Activated CD4-positive, alpha-beta T cell treated with anti-CD3 and anti-CD28 coated beads for 4 hours (primary cell): ENCODE data around the gene PRSS2.

Experiments
- DNase-seq, 2 donors: peaks; one replicate each; pipeline ENCODE4 v3.0.0-alpha.2; 2020

PRSS2 gene

DNA sequence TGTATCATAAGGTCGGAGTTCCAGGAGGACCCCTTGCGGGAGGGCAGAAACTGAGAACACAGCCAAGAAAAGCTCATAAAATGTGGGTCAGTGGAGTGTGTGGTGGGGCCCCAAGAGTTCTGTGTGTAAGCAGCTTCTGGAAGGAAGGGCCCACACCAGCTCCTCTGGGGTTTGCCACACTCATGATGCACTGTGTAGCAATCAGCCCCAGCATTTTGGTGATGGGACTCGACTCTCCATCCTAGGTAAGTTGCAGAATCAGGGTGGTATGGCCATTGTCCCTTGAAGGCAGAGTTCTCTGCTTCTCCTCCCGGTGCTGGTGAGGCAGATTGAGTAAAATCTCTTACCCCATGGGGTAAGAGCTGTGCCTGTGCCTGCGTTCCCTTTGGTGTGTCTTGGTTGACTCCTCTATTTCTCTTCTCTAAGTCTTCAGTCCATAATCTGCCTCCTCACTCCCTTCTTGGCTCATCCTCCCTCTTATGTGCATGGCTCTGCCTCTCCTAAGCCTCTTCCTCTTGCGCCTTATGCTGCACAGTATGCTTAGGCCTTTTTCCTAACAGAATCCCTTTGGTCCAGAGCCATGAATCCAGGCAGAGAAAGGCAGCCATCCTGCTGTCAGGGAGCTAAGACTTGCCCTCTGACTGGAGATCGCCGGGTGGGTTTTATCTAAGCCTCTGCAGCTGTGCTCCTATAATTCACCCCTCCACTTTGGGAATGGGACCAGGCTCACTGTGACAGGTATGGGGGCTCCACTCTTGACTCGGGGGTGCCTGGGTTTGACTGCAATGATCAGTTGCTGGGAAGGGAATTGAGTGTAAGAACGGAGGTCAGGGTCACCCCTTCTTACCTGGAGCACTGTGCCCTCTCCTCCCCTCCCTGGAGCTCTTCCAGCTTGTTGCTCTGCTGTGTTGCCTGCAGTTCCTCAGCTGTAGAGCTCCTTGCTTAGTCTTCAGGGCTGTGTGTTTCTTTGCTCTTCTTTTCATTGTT lies 17.8 kb downstream of the PRSS2 start:
- DNase-seq = peak in 1 of 2 donors; percentile 7

DNA sequence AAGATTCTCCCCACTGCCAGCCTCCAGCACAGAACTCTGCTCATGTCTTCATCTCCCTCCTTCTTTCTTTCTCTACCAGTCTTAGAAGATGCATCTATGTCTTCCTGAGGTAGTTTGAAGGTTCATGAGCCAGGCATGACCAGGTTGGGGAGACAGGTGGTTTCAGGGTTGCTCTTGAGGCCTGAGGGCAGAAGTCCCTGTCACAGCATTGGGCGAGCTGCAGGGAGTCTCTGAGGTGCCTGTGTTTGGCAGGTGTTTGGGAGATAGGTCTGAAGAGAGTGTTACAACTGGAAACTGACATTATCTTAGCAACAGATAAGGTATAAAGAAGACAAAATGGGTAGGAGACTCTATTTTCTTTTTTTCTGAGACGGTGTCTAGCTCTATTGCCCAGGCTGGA lies 18.7 kb downstream of the PRSS2 start:
- DNase-seq = no peak

DNA sequence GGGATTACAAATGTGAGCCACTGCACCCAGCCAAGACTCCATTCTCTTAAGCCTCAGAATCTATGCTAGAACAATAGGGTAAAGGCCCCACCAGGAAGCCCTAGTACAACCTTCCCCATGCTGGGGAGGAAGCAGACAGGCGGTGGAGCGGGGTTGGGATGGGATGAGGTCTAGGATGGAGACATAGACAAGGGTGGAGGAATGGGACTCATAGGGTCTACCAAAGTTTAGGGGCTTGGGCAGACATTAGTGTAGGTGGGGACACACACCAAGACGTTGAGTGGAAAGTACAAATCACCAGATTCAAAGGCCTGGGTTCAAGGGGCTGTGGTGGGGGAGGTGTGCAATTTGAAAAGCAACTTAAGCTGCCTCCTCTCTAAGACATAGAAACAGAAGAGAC lies 19.3 kb downstream of the PRSS2 start:
- no peak for DNase-seq

DNA sequence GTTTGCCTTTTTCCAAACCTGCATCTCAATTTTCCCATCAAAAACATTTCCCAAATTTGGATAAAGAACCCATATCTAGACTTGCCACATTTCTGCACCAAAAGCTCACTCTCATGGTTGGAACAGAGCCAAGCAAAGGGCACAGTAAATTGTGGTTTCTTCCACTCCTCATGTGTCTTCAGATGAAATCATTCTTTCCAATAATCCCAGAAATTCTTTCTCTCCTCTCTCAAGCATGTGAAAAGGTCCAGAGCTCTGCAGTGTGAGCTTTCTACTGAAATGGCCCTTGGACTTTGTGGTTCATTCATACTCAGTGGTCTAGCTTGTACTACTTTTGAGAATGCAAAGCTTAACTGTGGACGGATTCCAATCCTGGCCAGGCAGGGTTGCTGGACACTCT lies 19.8 kb downstream of the PRSS2 start:
- no peak for DNase-seq

DNA sequence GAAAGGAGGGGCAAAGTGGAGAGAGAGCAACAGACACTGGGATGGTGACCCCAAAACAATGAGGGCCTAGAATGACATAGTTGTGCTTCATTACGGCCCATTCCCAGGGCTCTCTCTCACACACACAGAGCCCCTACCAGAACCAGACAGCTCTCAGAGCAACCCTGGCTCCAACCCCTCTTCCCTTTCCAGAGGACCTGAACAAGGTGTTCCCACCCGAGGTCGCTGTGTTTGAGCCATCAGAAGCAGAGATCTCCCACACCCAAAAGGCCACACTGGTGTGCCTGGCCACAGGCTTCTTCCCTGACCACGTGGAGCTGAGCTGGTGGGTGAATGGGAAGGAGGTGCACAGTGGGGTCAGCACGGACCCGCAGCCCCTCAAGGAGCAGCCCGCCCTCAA lies 20.7 kb downstream of the PRSS2 start:
- DNase-seq = no peak

DNA sequence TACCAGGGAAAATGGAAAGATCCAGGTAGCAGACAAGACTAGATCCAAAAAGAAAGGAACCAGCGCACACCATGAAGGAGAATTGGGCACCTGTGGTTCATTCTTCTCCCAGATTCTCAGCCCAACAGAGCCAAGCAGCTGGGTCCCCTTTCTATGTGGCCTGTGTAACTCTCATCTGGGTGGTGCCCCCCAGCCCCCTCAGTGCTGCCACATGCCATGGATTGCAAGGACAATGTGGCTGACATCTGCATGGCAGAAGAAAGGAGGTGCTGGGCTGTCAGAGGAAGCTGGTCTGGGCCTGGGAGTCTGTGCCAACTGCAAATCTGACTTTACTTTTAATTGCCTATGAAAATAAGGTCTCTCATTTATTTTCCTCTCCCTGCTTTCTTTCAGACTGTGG lies 21.4 kb downstream of the PRSS2 start:
- no peak for DNase-seq

DNA sequence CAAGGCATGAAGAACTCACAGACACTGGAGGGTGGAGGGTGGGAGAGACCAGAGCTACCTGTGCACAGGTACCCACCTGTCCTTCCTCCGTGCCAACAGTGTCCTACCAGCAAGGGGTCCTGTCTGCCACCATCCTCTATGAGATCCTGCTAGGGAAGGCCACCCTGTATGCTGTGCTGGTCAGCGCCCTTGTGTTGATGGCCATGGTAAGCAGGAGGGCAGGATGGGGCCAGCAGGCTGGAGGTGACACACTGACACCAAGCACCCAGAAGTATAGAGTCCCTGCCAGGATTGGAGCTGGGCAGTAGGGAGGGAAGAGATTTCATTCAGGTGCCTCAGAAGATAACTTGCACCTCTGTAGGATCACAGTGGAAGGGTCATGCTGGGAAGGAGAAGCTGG lies 21.8 kb downstream of the PRSS2 start:
- no peak for DNase-seq

DNA sequence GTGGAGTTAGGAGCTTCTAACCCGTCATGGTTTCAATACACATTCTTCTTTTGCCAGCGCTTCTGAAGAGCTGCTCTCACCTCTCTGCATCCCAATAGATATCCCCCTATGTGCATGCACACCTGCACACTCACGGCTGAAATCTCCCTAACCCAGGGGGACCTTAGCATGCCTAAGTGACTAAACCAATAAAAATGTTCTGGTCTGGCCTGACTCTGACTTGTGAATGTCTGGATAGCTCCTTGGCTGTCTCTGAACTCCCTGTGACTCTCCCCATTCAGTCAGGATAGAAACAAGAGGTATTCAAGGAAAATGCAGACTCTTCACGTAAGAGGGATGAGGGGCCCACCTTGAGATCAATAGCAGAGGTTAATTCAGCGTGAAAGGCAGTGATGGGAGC lies 22.4 kb downstream of the PRSS2 start:
- no peak for DNase-seq

DNA sequence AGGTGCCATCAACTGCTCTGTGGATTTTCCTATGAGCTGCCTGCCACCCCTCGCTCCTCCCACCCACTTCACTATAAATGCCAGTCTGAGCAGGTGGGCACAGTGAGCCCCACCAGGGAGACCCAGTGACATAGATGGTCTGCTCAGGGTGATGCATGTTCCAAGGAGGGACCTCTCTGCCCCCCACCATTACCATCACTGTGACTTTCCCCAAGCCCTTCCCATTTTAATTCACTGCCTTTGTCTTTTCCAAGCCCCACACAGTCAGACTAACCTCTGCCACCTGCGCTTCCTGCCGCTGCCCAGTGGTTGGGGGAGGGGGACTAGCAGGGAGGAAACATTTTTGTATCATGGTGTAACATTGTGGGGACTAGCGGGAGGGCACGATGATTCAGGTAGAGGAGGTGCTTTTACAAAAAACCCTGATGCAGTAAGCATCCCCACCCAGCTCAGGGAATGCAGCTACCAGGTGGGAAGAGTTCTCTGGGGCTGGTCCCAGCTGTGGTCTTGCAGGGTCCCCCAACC lies 24.6 kb downstream of the PRSS2 start:
- peak; percentile 68 to 78 for DNase-seq

DNA sequence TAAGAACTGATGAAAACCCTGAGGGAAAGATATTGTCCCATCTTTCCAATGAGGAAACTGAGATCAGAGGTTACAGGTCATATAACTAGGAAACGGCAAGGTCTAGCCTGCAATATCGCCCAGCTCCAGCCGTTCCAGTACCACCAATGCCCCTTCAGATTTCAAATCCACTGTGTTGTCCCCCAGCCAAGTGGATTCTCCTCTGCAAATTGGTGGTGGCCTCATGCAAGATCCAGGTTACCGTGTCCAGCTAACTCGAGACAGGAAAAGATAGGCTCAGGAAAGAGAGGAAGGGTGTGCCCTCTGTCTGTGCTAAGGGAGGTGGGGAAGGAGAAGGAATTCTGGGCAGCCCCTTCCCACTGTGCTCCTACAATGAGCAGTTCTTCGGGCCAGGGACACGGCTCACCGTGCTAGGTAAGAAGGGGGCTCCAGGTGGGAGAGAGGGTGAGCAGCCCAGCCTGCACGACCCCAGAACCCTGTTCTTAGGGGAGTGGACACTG lies 25.3 kb downstream of the PRSS2 start:
- no peak for DNase-seq

DNA sequence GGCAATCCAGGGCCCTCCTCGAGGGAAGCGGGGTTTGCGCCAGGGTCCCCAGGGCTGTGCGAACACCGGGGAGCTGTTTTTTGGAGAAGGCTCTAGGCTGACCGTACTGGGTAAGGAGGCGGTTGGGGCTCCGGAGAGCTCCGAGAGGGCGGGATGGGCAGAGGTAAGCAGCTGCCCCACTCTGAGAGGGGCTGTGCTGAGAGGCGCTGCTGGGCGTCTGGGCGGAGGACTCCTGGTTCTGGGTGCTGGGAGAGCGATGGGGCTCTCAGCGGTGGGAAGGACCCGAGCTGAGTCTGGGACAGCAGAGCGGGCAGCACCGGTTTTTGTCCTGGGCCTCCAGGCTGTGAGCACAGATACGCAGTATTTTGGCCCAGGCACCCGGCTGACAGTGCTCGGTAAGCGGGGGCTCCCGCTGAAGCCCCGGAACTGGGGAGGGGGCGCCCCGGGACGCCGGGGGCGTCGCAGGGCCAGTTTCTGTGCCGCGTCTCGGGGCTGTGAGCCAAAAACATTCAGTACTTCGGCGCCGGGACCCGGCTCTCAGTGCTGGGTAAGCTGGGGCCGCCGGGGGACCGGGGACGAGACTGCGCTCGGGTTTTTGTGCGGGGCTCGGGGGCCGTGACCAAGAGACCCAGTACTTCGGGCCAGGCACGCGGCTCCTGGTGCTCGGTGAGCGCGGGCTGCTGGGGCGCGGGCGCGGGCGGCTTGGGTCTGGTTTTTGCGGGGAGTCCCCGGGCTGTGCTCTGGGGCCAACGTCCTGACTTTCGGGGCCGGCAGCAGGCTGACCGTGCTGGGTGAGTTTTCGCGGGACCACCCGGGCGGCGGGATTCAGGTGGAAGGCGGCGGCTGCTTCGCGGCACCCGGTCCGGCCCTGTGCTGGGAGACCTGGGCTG lies 26.0 kb downstream of the PRSS2 start:
- DNase-seq = no peak

DNA sequence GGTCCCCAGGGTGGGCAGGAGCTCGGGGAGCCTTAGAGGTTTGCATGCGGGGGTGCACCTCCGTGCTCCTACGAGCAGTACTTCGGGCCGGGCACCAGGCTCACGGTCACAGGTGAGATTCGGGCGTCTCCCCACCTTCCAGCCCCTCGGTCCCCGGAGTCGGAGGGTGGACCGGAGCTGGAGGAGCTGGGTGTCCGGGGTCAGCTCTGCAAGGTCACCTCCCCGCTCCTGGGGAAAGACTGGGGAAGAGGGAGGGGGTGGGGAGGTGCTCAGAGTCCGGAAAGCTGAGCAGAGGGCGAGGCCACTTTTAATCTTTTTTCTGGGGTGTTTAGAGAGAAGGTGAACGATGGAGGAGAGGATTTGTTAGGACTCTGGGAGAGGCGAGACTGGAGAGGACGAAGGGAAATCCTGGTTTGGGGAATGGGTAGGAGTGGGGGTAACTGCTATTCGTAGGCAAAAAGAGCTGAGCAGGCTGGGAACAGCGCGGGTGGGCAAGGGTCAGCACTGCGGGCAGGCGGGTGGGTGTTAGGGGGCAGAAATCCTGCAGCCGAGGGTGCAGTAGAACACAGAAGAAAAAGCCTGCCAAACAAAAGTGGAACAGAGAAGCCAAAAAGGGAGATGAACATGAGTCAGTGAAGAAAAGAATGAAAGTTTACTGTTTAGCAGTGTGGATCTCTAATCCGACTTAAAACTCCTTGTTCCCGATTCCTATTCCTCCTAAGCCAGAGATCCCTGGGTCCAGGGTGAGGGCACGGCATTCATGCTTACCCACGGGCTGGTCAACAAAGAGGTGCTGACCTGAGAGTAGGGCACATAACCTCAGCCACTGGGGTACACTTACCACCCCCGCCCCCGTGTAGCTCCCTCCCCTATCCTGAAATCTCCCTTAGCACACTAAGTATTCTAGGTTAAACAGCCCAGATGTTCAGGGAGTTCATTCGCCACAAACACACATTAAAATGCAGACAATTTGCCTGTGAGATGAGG lies 26.9 kb downstream of the PRSS2 start:
- no peak for DNase-seq

DNA sequence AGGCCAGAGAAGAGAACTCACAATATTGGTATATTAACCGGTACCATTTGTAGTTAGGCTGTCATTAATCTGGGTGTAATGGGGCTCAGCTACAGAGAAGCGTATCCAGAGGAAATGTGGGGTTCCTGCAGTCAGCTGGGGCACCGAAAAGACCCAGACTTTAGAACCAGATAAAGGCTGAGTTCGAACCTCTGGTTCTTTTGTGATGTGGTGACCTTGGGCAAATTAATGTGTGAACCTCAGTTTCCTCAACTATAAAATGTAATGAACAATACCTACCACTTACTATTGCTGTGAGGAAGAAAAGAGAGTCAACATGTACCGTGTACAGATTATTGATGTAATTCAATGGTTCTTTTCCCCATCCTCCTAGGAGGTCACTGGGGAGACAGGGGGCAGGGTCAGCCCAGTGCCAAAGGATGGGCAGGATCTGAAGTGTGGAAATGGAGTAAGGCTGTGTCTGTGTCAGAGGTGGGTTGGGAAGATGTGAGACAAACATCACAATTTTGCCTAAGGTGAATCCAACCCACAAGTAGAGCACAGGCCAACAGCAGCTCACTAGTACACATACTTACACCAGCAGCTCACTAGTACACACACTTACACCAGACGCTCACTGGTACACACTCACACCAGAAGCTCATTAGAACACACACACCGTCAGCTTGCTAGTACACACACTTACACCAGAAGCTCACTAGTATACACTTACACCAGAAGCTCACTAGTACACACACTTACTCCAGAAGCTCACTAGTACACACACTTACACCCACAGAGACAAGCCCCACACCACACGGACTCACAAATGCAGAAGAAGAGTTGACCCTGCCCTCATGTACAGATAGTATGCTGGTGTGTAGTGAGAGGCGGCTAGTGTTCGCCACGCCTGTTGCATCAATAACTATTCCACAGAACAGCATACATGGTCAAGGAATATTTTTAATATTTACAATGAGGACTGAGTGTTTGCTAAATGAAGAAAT lies 28.0 kb downstream of the PRSS2 start:
- no peak for DNase-seq

DNA sequence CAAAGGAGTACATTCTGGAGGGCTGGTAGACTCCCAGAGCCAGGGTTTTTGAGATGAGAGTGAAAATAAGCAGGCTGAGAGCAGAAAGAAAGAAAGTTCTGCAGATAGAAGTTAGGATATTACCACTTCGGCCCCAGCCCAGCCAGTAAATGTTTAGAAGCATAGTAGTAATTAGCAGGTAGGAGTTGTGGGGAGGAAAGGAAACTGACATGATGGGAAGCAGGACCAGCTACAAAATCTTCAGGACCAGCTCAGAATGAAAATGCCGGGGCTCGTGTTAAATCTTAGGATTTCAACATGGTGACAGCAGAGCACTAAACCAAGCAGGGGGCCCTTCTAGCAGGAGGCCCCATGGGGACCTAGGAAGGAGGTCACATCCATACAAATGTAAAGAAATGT lies 28.7 kb downstream of the PRSS2 start:
- no peak for DNase-seq

DNA sequence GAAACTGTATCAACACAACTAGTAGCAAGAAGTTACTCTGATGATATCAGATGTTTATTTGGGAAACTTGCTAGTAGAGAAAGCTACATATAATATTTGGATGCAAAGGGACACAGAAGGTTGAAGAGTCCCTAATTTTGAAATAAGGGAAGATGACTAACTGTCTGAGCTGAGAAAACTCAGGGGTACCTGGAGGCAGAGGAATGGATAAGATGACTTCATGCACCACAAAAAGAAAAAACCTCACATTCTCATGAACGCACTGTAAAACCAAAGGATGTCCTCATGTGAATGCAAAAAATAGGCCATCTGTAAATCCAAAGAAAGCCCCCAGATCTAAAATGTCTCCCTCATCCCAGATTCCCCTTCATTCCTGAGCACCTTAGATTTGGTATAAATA lies 29.3 kb downstream of the PRSS2 start:
- no peak for DNase-seq

DNA sequence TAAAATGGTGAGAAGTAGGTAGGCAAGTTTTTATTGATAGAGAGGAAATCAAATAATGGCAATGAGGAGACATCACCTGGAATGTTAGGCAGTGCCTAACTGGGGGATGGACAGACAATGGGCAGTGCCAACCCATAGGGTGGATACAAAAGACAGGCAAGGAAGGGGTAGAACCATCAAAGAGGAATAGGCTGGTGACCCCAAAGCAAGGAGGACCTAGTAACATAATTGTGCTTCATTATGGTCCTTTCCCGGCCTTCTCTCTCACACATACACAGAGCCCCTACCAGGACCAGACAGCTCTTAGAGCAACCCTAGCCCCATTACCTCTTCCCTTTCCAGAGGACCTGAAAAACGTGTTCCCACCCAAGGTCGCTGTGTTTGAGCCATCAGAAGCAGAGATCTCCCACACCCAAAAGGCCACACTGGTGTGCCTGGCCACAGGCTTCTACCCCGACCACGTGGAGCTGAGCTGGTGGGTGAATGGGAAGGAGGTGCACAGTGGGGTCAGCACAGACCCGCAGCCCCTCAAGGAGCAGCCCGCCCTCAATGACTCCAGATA lies 30.0 kb downstream of the PRSS2 start:
- no peak for DNase-seq

DNA sequence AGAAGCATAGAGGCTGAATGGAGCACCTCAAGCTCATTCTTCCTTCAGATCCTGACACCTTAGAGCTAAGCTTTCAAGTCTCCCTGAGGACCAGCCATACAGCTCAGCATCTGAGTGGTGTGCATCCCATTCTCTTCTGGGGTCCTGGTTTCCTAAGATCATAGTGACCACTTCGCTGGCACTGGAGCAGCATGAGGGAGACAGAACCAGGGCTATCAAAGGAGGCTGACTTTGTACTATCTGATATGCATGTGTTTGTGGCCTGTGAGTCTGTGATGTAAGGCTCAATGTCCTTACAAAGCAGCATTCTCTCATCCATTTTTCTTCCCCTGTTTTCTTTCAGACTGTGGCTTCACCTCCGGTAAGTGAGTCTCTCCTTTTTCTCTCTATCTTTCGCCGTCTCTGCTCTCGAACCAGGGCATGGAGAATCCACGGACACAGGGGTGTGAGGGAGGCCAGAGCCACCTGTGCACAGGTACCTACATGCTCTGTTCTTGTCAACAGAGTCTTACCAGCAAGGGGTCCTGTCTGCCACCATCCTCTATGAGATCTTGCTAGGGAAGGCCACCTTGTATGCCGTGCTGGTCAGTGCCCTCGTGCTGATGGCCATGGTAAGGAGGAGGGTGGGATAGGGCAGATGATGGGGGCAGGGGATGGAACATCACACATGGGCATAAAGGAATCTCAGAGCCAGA lies 31.0 kb downstream of the PRSS2 start:
- DNase-seq = no peak

DNA sequence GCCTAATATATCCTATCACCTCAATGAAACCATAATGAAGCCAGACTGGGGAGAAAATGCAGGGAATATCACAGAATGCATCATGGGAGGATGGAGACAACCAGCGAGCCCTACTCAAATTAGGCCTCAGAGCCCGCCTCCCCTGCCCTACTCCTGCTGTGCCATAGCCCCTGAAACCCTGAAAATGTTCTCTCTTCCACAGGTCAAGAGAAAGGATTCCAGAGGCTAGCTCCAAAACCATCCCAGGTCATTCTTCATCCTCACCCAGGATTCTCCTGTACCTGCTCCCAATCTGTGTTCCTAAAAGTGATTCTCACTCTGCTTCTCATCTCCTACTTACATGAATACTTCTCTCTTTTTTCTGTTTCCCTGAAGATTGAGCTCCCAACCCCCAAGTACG lies 31.5 kb downstream of the PRSS2 start:
- no peak for DNase-seq

DNA sequence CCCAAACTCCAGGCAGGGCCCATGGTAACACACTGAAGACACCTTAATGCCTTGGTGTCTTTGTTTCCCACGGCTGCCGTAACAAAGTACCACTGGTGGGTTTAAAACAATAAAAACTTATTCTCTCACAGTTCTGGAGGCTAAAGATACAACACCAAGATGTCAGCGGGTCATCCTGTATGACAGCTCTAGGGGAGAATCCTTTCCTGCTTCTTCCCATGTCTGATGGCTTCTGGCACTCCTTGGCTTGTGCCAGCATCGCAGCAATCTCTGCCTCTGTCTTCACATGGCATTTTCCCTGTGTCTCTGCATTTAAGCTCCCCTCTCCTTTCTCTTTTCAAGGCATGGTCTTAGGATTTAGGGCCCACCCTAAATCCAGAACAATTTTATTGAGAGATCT lies 33.1 kb downstream of the PRSS2 start:
- no peak for DNase-seq

DNA sequence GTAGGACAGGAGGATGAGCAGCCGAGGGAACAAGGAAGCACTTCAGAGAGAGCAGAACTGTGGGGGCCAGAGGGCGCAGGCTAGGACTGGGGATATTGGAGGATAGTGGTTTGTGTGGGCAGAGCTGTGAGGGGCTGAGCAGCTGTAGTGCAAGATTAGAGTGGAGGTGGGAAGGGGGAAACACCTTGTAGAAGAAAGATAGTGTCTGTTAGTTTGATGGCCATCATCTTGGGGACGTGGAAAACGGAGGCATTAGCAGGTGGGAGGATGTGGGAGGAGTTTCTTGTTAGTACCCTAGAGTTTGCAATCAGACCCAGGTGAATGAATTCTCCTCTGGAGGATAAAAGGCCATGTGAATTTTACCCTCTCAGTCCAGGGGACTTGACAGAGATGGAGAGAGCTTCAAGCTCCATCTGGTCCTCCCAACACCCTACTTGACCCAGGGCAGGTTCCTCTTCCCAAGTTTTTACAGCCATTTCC lies 34.0 kb downstream of the PRSS2 start:
- DNase-seq = peak in 1 of 2 donors; percentile 59
